ENCODE measurements around the gene CD99L2. TPM values are rescaled to one million over a fixed set of nuclear protein-coding genes. Genes with fewer than 3 reads are reported as not detected.

CD99L2 gene
- total RNA-seq, 4 donors from 2014 or later = 202 to 289 (median 251) TPM

DNA sequence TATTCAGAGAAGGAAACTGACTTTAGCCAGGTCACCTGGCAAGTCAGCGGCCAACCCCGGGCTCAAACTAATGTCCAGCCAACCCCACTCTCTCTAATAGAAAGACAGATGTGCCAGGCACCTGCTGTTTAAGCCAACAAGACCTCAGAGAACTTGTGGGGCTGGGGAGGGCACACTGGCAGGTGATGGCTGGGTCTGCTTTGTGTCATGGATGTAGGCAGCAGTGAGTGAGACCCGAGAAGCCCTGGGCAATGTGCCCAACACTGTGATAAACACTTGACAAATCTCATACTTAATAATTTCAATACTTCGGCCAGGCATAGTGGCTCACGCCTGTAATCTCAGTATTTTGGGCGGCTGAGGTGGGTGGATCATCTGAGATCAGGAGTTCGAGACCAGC, 9.0 kb upstream of the CD99L2 start:
- intact Hi-C loops (cut with DNase I; ENCODE audit: low total_unique reads) (no loop called here), in situ Hi-C loops (cut with MboI; ENCODE audit: low sequenced_read_pairs in 4 of 4) (no loop called here)
- H3K27ac ChIP-seq = no peak overlapping the region
- TF ChIP-seq, protein P1, sequence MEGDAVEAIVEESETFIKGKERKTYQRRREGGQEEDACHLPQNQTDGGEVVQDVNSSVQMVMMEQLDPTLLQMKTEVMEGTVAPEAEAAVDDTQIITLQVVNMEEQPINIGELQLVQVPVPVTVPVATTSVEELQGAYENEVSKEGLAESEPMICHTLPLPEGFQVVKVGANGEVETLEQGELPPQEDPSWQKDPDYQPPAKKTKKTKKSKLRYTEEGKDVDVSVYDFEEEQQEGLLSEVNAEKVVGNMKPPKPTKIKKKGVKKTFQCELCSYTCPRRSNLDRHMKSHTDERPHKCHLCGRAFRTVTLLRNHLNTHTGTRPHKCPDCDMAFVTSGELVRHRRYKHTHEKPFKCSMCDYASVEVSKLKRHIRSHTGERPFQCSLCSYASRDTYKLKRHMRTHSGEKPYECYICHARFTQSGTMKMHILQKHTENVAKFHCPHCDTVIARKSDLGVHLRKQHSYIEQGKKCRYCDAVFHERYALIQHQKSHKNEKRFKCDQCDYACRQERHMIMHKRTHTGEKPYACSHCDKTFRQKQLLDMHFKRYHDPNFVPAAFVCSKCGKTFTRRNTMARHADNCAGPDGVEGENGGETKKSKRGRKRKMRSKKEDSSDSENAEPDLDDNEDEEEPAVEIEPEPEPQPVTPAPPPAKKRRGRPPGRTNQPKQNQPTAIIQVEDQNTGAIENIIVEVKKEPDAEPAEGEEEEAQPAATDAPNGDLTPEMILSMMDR (IDR thresholded peaks at IDR 0.05 in 4 of 5, conservative IDR thresholded peaks at IDR 0.05 in 1 of 5) = no peak
- TF ChIP-seq POLR2A (IDR thresholded peaks at IDR 0.05) = no peak
- no peaks in the 10 kb centered on the region for H3K27me3 ChIP-seq
- no peak for ATAC-seq
- H3K4me3 ChIP-seq = no peak overlapping the region
- no peaks in the 10 kb centered on the region for H3K4me1 ChIP-seq
- no peaks in the 10 kb centered on the region for H3K9me3 ChIP-seq
- no peaks in the 10 kb centered on the region for H3K36me3 ChIP-seq
- DNase-seq = no peak

DNA sequence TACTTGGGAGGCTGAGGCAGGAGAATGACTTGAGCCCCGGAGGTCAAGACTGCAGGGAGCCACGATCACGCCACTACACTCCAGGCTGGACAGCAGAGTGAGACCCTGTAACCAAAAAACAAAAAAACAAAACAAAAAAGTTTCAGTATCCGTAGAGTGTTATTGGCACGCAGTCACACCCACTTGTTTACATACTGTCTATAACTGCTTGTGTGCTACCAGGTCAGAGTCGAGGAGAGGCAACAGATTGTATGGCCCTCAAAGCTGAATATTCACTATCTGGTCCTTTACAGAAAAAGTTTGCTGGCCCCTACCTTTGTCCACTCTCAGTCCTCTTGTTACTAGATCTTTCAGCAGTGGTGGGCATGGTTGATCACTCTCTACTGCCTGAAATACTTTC, 8.2 kb upstream of the CD99L2 start:
- intact Hi-C loops (cut with DNase I; ENCODE audit: low total_unique reads) = no loop called here
- H3K36me3 ChIP-seq = no peaks in the 10 kb centered on the region
- H3K4me3 ChIP-seq = no peak overlapping the region
- TF ChIP-seq, protein P1 (IDR thresholded peaks at IDR 0.05 in 4 of 5, conservative IDR thresholded peaks at IDR 0.05 in 1 of 5) = no peak
- no peak for TF ChIP-seq POLR2A (IDR thresholded peaks at IDR 0.05)
- in situ Hi-C loops (cut with MboI; ENCODE audit: low sequenced_read_pairs in 4 of 4) = no loop called here
- DNase-seq (no peak), ATAC-seq (no peak)
- H3K27me3 ChIP-seq = no peaks in the 10 kb centered on the region
- no peak overlapping the region for H3K27ac ChIP-seq
- no peaks in the 10 kb centered on the region for H3K9me3 ChIP-seq
- no peaks in the 10 kb centered on the region for H3K4me1 ChIP-seq

DNA sequence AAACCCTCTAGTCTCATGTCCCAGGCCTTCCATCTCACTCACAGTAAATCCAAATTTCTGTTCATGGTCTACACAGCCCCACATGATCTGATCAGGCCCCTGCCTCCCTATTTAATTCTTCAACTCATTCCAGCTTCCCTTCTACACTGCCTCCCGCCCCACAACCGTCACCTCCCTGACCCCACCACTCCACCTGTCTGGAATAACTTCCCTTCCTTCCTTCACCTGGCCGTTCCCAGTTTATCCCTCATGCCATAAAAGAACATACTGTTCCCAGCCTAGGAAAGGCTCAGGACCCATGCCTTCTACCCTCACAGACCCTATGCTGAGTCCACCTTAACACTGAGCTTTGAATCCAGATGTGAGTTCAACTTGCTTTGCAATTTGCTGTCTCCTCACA, 6.8 kb upstream of the CD99L2 start:
- no peak for DNase-seq
- intact Hi-C loops (cut with DNase I; ENCODE audit: low total_unique reads) (no loop called here), in situ Hi-C loops (cut with MboI; ENCODE audit: low sequenced_read_pairs in 4 of 4) (no loop called here)

DNA sequence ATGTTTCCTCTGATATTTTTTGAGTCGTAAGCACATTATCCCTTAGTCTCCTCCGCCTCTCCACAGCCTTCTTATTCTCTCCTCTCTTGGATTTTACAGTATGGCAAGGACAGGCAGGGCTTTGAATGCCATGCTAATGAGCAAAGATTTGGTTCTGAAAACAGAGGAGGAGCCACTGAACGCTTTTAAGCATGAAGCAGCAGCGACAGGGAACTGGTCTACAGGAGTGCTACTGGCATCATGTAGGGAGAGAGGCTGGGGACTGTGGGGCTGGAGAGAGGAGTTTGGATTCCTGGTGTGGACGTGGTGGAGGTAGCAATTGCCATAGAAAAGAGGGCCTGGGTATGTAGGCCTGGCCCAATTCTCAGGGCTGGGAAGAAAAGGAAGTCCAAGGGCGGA, 4.6 kb upstream of the CD99L2 start:
- Histone ChIP-seq H3K27ac (no peak overlapping the region), H3K36me3 (no peaks in the 10 kb centered on the region), H3K4me1 (no peaks in the 10 kb centered on the region), H3K4me3 (no peak overlapping the region), H3K9me3 (no peaks in the 10 kb centered on the region), H3K27me3 (no peaks in the 10 kb centered on the region)
- ATAC-seq (no peak), DNase-seq (no peak)
- intact Hi-C loops (cut with DNase I; ENCODE audit: low total_unique reads) (no loop called here), in situ Hi-C loops (cut with MboI; ENCODE audit: low sequenced_read_pairs in 4 of 4) (no loop called here)
- no peak for TF ChIP-seq POLR2A (IDR thresholded peaks at IDR 0.05)

More for the DNA sequence above, 6.8 kb upstream of the CD99L2 start:
- ATAC-seq = no peak
- no peak overlapping the region for H3K27ac ChIP-seq
- H3K4me3 ChIP-seq = no peak overlapping the region
- no peaks in the 10 kb centered on the region for H3K27me3 ChIP-seq
- no peaks in the 10 kb centered on the region for H3K36me3 ChIP-seq
- H3K4me1 ChIP-seq = no peaks in the 10 kb centered on the region
- TF ChIP-seq, protein P1 (IDR thresholded peaks at IDR 0.05 in 4 of 5, conservative IDR thresholded peaks at IDR 0.05 in 1 of 5) = no peak
- TF ChIP-seq POLR2A (IDR thresholded peaks at IDR 0.05) = no peak
- no peaks in the 10 kb centered on the region for H3K9me3 ChIP-seq

DNA sequence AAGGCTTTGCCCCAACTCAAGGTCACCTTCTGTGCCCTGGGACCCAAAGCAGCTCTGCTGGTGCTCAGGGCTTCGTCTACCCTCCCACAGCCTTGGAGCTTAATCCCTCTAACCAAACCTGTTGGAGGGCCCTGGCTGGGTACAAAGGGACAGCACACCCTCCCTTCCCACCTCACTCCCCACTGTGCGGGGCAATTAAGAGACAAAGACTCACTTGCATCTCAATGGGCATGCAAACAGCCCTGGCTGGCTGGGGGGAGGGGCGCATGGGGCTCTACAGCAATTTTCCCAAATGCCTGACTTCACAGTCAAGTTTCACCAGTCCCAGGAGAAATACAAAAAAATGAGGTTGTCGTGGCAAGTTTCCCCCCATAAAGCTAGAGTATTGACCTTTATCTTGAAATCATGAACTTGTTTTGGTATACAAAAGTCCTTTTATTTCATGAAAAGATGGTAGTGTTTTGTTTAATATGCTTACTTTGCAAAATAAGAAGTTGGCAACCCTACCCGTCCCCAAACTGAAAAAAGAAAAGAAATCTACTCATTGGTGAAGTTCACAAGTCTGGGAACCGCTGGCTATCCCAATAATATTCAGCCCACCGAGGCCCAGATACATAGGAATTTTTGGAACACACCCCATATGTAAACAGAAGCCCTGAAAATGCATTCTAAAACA, 4.1 kb upstream of the CD99L2 start:
- Histone ChIP-seq H3K27me3 (no peaks in the 10 kb centered on the region), H3K27ac (no peak overlapping the region), H3K4me3 (no peak overlapping the region), H3K36me3 (no peaks in the 10 kb centered on the region), H3K4me1 (no peaks in the 10 kb centered on the region), H3K9me3 (no peaks in the 10 kb centered on the region)
- intact Hi-C loops (cut with DNase I; ENCODE audit: low total_unique reads) = no loop called here
- no peak for ATAC-seq
- in situ Hi-C loops (cut with MboI; ENCODE audit: low sequenced_read_pairs in 4 of 4) = no loop called here
- TF ChIP-seq, protein P1 (IDR thresholded peaks at IDR 0.05 in 4 of 5, conservative IDR thresholded peaks at IDR 0.05 in 1 of 5) = no peak
- no peak for TF ChIP-seq POLR2A (IDR thresholded peaks at IDR 0.05)
- no peak for DNase-seq
